ENCODE results near the gene FLAD1. TPM values are rescaled to one million over a fixed set of nuclear protein-coding genes. Genes with fewer than 3 reads are reported as not detected.
A peak's percentile ranks its signal among the peaks of the same experiment; 100 is the strongest.

FLAD1 gene
- total RNA-seq, 1 donor from 2014 or later = 21.9 TPM

- ATAC-seq (no peak), DNase-seq (ENCODE audit: low spot score) (no peak)
These were observed 31.8 kb downstream of the FLAD1 start for GRCh38 chr1:155014709-155015508.

- ATAC-seq (no peak), DNase-seq (ENCODE audit: low spot score) (peak; percentile 55)
These were observed 32.5 kb downstream of the FLAD1 start for GRCh38 chr1:155015527-155016230.

GRCh38 chr1:155016231-155016831 lies 33.2 kb downstream of the FLAD1 start:
- ATAC-seq (no peak), DNase-seq (ENCODE audit: low spot score) (peak; percentile 55)

GRCh38 chr1:155017041-155017945 lies 34.1 kb downstream of the FLAD1 start:
- DNase-seq (ENCODE audit: low spot score) (peak; percentile 86), ATAC-seq (peak; percentile 82)

GRCh38 chr1:155017946-155018316 lies 34.8 kb downstream of the FLAD1 start:
- DNase-seq (ENCODE audit: low spot score) = no peak
- ATAC-seq = no peak

- DNase-seq (ENCODE audit: low spot score) (no peak), ATAC-seq (no peak)
These were observed 35.6 kb downstream of the FLAD1 start for GRCh38 chr1:155018617-155019348.

GRCh38 chr1:155019377-155020245 lies 36.5 kb downstream of the FLAD1 start:
- ATAC-seq (no peak), DNase-seq (ENCODE audit: low spot score) (no peak)

GRCh38 chr1:155022136-155022926 lies 39.2 kb downstream of the FLAD1 start:
- no peak for ATAC-seq

GRCh38 chr1:155022927-155023236 lies 39.7 kb downstream of the FLAD1 start:
- peak; percentile 35 for ATAC-seq

More at GRCh38 chr1:155022136-155022926, 39.2 kb downstream of the FLAD1 start:
- no peak for DNase-seq (ENCODE audit: low spot score)

GRCh38 chr1:155023627-155024026 lies 40.5 kb downstream of the FLAD1 start:
- no peak for ATAC-seq
- DNase-seq (ENCODE audit: low spot score) = no peak

More at GRCh38 chr1:155022927-155023236, 39.7 kb downstream of the FLAD1 start:
- DNase-seq (ENCODE audit: low spot score) = no peak

GRCh38 chr1:155024315-155024714 lies 41.2 kb downstream of the FLAD1 start:
- DNase-seq (ENCODE audit: low spot score) (no peak), ATAC-seq (no peak)

GRCh38 chr1:155026154-155026553 lies 43.0 kb downstream of the FLAD1 start:
- ATAC-seq (no peak), DNase-seq (ENCODE audit: low spot score) (no peak)

GRCh38 chr1:155026588-155026987 lies 43.4 kb downstream of the FLAD1 start:
- DNase-seq (ENCODE audit: low spot score) = no peak

GRCh38 chr1:155029513-155030242 lies 46.5 kb downstream of the FLAD1 start:
- ATAC-seq (no peak), DNase-seq (ENCODE audit: low spot score) (no peak)

More at GRCh38 chr1:155026588-155026987, 43.4 kb downstream of the FLAD1 start:
- ATAC-seq = no peak

GRCh38 chr1:155030243-155030795 lies 47.2 kb downstream of the FLAD1 start:
- no peak for DNase-seq (ENCODE audit: low spot score)

GRCh38 chr1:155030899-155031298 lies 47.8 kb downstream of the FLAD1 start:
- ATAC-seq = no peak
- no peak for DNase-seq (ENCODE audit: low spot score)

More at GRCh38 chr1:155030243-155030795, 47.2 kb downstream of the FLAD1 start:
- ATAC-seq = no peak

GRCh38 chr1:155032886-155033285 lies 49.7 kb downstream of the FLAD1 start:
- no peak for DNase-seq (ENCODE audit: low spot score)
- no peak for ATAC-seq
